GM21367 (cell line): ENCODE data around the gene CCDC43.

Experiments
- ATAC-seq: cut with Tn5 transposase; IDR thresholded peaks from one replicate; pipeline ENCODE4 v1.9.1; 2021; ENCODE audit not compliant: unreplicated experiment

The CCDC43 gene

DNA sequence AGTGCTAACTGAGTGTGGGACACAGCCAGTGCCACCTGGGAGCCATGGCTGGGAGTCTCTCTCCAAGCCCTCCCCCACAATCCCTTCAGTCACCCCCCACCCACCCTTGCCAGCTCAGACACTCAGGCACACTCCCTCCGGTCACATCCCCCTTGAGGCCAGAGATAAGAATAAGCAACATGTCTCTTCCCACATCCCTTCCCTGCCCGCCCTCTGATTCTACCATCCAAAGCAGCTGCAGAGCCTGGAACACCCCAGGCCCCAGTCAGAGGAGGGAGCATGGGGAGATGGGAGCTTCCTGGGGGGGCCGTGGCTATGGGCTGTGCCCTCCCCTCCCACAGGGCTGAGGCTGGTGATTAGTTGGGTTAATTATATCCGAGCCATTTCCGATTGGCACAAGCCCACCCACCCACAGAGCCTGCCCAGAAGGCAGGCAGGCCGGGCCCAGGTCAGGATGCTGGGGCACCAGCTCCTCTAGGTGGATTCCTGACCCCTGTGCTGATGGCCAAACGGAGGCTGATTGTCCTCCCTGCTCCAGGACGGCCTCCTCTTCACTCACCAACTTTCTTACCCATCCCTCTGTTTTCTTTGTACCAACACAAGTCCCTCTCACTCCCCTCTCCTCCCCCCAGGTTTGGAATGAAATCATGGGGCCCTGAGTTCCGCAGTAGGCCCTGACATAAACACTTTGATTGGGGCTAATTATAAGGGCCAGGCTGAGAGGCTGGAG is 61.9 kb downstream of the CCDC43 start:
- no peak for ATAC-seq
